DND-41 (cell line): Measurements from ENCODE around the gene FAM3B.
"Not testable (repeated sequence)": the region's sequence is repeated elsewhere in the genome, so short reads cannot be mapped to it uniquely, and the experiment has no call there.

Experiments used
- ATAC-seq: fragments of 200-7000 bp; cut with Tn5 transposase; 3 replicates; pipeline ENCODE4 v1.9.1; 2021; ENCODE audit warnings: low read depth; ENCODE audit not compliant: insufficient read depth
- DNase-seq: peaks from one replicate; pipeline ENCODE4 v3.0.0-alpha.2; 2020
- H2AFZ ChIP-seq: 2 replicates; pipeline ENCODE4 v1.6.0; 2012; ENCODE audit warnings: low read depth, low read length
- H3K27ac ChIP-seq: 2 replicates; pipeline ENCODE4 v1.5.1; 2012; ENCODE audit warnings: low read length, inconsistent platforms
- H3K27me3 ChIP-seq: fragments of 200-600 bp; sonication (generic); 2 replicates; pipeline ENCODE4 v1.6.0; 2012; ENCODE audit warnings: low read length, mild to moderate bottlenecking, inconsistent platforms; ENCODE audit not compliant: insufficient read depth, poor library complexity
- H3K36me3 ChIP-seq: 2 replicates; pipeline ENCODE4 v1.5.1; 2012; ENCODE audit warnings: low read length, inconsistent platforms; ENCODE audit not compliant: insufficient read depth
- H3K4me1 ChIP-seq: 2 replicates; pipeline ENCODE4 v1.5.1; 2012; ENCODE audit warnings: mild to moderate bottlenecking, low read length; ENCODE audit not compliant: insufficient read depth
- H3K4me2 ChIP-seq: 2 replicates; pipeline ENCODE4 v1.6.0; 2012; ENCODE audit warnings: mild to moderate bottlenecking, moderate library complexity, low read length, inconsistent platforms; ENCODE audit not compliant: insufficient read depth
- H3K4me3 ChIP-seq, 2 experiments: fragments of 200-600 bp in 1 of 2; shearing (Covaris generic) in 1 of 2; 2 replicates each; pipeline ENCODE4 v1.5.1; 2012 to 2016; ENCODE audit warnings: inconsistent platforms in 2 of 2, low read length in 2 of 2, mild to moderate bottlenecking in 2 of 2, low read depth in 1 of 2, moderate library complexity in 1 of 2
- H3K79me2 ChIP-seq: 2 replicates; pipeline ENCODE4 v1.6.0; 2012; ENCODE audit warnings: low read length, inconsistent platforms; ENCODE audit not compliant: insufficient read depth
- H3K9ac ChIP-seq: 2 replicates; pipeline ENCODE4 v1.6.0; 2012; ENCODE audit warnings: low read depth, mild to moderate bottlenecking, inconsistent platforms, low read length, moderate library complexity
- H3K9me3 ChIP-seq: 2 replicates; pipeline ENCODE4 v1.5.1; 2012; ENCODE audit warnings: low read length, moderate library complexity, mild to moderate bottlenecking, inconsistent platforms; ENCODE audit not compliant: insufficient read depth, severe bottlenecking
- H4K20me1 ChIP-seq: 2 replicates; pipeline ENCODE4 v1.6.0; 2012; ENCODE audit warnings: low read length; ENCODE audit not compliant: insufficient read depth
- EZH2 ChIP-seq: IDR thresholded peaks from 3 replicates; pipeline ENCODE4 v1.6.1; 2012; ENCODE audit warnings: borderline replicate concordance, low read depth, mild to moderate bottlenecking, moderate library complexity, low read length, inconsistent platforms; ENCODE audit not compliant: severe bottlenecking
- TF ChIP-seq, protein P1 (sequence below): IDR thresholded peaks from 2 replicates; pipeline ENCODE4 v1.5.1; 2012; ENCODE audit warnings: borderline replicate concordance, low read length, moderate library complexity, mild to moderate bottlenecking; ENCODE audit not compliant: poor library complexity, severe bottlenecking; ENCODE audit errors: extremely low read depth

FAM3B gene

DNA sequence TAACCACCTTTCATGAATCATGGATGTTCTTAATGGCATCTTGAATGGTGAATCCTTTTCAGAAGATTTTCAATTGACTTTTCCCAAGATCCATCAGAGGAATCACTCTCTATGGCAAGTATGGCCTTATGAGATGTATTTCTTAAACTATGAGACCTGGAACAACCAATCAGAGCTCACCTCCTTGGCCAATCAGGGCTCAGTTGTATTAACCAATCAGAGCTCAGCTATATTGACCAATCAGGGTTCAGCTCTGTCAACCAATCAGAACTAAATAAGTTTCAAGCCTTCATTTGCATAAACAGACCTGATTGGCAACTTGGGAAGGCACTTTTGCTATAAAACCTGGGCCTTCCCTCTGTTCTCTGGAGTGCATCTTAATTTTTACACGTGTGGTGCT is 13.6 kb upstream of the FAM3B start:
- Histone ChIP-seq H2AFZ (no peak overlapping the region), H4K20me1 (no peaks in the 10 kb centered on the region), H3K79me2 (no peaks in the 10 kb centered on the region), H3K9me3 (peaks cover 2% of the 10 kb centered on the region), H3K9ac (no peak overlapping the region), H3K27ac (no peak overlapping the region), H3K4me3 (no peak overlapping the region), H3K27me3 (no peaks in the 10 kb centered on the region), H3K36me3 (no peaks in the 10 kb centered on the region), H3K4me1 (no peaks in the 10 kb centered on the region), H3K4me2 (no peak overlapping the region)
- ATAC-seq, result no peak
- DNase-seq, result no peak
- TF ChIP-seq EZH2, result no peak
- TF ChIP-seq, protein P1, sequence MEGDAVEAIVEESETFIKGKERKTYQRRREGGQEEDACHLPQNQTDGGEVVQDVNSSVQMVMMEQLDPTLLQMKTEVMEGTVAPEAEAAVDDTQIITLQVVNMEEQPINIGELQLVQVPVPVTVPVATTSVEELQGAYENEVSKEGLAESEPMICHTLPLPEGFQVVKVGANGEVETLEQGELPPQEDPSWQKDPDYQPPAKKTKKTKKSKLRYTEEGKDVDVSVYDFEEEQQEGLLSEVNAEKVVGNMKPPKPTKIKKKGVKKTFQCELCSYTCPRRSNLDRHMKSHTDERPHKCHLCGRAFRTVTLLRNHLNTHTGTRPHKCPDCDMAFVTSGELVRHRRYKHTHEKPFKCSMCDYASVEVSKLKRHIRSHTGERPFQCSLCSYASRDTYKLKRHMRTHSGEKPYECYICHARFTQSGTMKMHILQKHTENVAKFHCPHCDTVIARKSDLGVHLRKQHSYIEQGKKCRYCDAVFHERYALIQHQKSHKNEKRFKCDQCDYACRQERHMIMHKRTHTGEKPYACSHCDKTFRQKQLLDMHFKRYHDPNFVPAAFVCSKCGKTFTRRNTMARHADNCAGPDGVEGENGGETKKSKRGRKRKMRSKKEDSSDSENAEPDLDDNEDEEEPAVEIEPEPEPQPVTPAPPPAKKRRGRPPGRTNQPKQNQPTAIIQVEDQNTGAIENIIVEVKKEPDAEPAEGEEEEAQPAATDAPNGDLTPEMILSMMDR, result no peak

DNA sequence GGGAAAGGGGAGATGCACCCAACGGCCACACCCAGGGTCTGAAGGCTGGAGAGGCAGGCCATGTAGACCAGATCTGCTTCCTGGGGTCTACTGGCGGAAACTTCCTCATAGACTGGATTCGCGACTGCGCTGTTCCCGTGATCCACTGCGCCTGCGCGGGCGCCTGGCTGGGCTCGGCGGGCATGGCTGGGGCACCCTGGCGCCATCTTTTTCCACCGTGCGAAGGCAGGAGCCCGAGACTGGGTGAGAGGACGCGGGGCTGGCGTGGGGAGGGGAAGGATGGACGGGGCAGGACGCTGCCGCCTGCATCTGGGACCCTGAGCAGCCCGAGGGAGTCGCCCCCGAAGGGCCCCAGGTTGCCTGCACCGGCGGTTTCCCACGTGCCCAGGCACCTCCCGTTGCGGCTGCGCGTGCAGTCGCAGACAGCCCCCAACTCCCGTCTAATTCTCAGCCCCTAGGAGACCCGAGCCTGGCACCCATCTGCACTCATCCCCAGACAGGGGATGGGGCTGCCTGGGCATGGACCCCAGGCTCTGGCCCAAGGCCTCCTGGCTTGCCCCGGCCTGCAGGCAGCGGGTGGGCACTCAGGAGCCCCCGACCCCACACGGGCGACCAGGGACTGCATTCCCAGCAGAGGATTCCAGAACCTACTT is 12.4 kb upstream of the FAM3B start:
- Histone ChIP-seq H3K79me2 (no peaks in the 10 kb centered on the region), H3K4me3 (no peak overlapping the region), H3K4me2 (no peak overlapping the region), H3K27ac (no peak overlapping the region), H3K9ac (no peak overlapping the region), H2AFZ (no peak overlapping the region), H4K20me1 (no peaks in the 10 kb centered on the region), H3K27me3 (no peaks in the 10 kb centered on the region), H3K9me3 (peaks cover 2% of the 10 kb centered on the region), H3K4me1 (no peaks in the 10 kb centered on the region), H3K36me3 (no peaks in the 10 kb centered on the region)
- DNase-seq, result no peak
- no peak for TF ChIP-seq EZH2
- TF ChIP-seq, protein P1, result no peak
- ATAC-seq, result no peak

DNA sequence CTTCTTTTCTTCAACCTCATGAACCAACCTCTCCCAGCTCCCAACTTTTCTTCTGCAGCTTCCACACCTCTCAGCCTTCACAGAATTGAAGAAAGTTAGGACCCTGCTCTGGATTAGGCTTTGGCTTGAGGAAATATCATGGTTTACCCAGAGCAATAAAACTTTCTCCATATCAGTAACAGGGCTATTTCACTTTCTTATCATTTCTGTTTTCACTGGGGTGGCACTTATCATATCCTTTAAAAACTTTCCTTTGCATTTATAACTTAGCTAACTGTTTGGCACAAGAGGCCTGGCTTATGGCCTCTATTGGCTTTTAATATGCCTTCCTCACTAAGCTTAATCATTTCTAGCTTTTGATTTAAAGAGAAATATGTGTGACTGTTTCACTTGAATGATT is 9.4 kb upstream of the FAM3B start:
- DNase-seq, result no peak
- no peak for ATAC-seq
- Histone ChIP-seq H3K36me3 (no peaks in the 10 kb centered on the region), H3K9me3 (no peaks in the 10 kb centered on the region), H3K4me3 (no peak overlapping the region), H3K4me2 (no peak overlapping the region), H4K20me1 (no peaks in the 10 kb centered on the region), H3K27ac (no peak overlapping the region), H3K9ac (no peak overlapping the region), H2AFZ (no peak overlapping the region), H3K79me2 (no peaks in the 10 kb centered on the region), H3K4me1 (no peaks in the 10 kb centered on the region), H3K27me3 (no peaks in the 10 kb centered on the region)
- no peak for TF ChIP-seq EZH2
- TF ChIP-seq, protein P1, result no peak

DNA sequence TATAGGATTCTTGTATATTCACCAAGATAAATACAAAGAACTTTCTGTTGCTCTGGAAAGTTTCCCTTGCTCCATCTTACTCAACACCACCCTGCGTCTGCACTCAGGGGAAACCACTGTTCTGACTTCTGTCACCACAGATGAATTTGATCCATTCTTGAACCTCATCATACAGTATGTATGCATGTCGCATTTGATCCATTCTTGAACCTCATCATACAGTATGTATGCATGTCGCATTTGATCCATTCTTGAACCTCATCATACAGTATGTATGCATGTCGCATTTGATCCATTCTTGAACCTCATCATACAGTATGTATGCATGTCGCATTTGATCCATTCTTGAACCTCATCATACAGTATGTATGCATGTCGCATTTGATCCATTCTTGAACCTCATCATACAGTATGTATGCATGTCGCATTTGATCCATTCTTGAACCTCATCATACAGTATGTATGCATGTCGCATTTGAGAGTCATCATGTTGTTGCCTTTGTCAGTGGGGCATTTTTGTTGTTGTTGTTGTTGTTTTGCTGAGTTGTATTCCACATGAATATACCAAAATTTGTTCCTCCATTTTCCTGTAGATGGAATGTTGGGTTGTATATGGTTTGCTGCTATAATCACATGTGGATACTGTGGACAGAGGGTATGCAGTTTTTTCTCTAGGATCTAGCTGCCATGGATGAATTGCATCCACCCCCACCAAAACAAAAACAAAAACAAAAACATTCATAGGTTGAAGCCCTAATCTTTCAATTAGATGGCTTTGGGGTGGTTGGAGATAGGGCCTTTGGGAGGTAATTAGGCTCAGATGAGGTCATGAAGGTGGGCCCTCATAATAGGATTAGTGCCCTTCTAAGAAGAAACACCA is 3.1 kb upstream of the FAM3B start:
- not testable (repeated sequence) for H3K79me2 ChIP-seq, H2AFZ ChIP-seq, H3K9ac ChIP-seq, DNase-seq, H3K4me1 ChIP-seq, H3K4me2 ChIP-seq, H3K36me3 ChIP-seq, H3K27me3 ChIP-seq, H3K9me3 ChIP-seq, H4K20me1 ChIP-seq, H3K4me3 ChIP-seq, ATAC-seq, H3K27ac ChIP-seq
